Stimulated activated CD8-positive, alpha-beta memory T cell treated with anti-CD3 and anti-CD28 coated beads, Interleukin-12 subunit alpha, Interleukin-12 subunit beta, amount 100 ng/mL, for 1 hour (primary cell): ENCODE data around the gene CDY2A.
"Not testable (repeated sequence)": the region's sequence is repeated elsewhere in the genome, so short reads cannot be mapped to it uniquely, and the experiment has no call there.

Experiments used
- DNase-seq: peaks from one replicate; pipeline ENCODE4 v3.0.0-alpha.2; 2020; ENCODE audit warnings: low read depth

CDY2A gene

GRCh38 chrY:18025487-18025886, at the start of gene CDY2A:
TSS of gene CDY2A (plus strand) at chrY:18025787. CDS start at chrY:18026115, 328 bp downstream.
- not testable (repeated sequence) for DNase-seq

GRCh38 chrY:17997586-17997985, 28.0 kb upstream of the CDY2A start:
- DNase-seq: not testable (repeated sequence)

GRCh38 chrY:17998266-17998665, 27.3 kb upstream of the CDY2A start:
- DNase-seq: not testable (repeated sequence)

GRCh38 chrY:18023897-18024296, 1.7 kb upstream of the CDY2A start:
- DNase-seq: not testable (repeated sequence)

- not testable (repeated sequence) for DNase-seq
Observed at GRCh38 chrY:18028845-18029244, 3.3 kb downstream of the CDY2A start.

GRCh38 chrY:18030178-18030577, 4.6 kb downstream of the CDY2A start:
- DNase-seq: not testable (repeated sequence)

- not testable (repeated sequence) for DNase-seq
Observed at GRCh38 chrY:18034100-18034814, 8.7 kb downstream of the CDY2A start.

- not testable (repeated sequence) for DNase-seq
Observed at GRCh38 chrY:18034864-18035263, 9.3 kb downstream of the CDY2A start.

- not testable (repeated sequence) for DNase-seq
Observed at GRCh38 chrY:18044990-18045389, 19.4 kb downstream of the CDY2A start.

- not testable (repeated sequence) for DNase-seq
Observed at GRCh38 chrY:18048149-18049040, 22.8 kb downstream of the CDY2A start.

- DNase-seq: not testable (repeated sequence)
Observed at GRCh38 chrY:18049061-18049460, 23.5 kb downstream of the CDY2A start.

GRCh38 chrY:18056473-18056872, 30.9 kb downstream of the CDY2A start:
- not testable (repeated sequence) for DNase-seq

GRCh38 chrY:18073464-18073863, 47.9 kb downstream of the CDY2A start:
- DNase-seq: not testable (repeated sequence)
